Measurements from ENCODE around the gene CALML5. TPM values are rescaled to one million over a fixed set of nuclear protein-coding genes. Genes with fewer than 3 reads are reported as not detected.

Gene CALML5
- total and polyA plus RNA-seq, 9 of the 15 experiments (the other 6 are each of a cell fraction or from before 2014, with no cell fraction given), result not detected

GRCh38 chr10:5496261-5497250 is 2.8 kb downstream of the CALML5 start (continued):
- TF ChIP-seq HDAC2 (IDR thresholded peaks at IDR 0.05) (0 out of 2 replicates have a peak, but pooled peaks have one; percentile 36), RBM22 (IDR thresholded peaks at IDR 0.05; ENCODE audit: low read depth, low read length, poor library complexity, severe bottlenecking) (no peak), DIDO1 (tag; IDR thresholded peaks at IDR 0.05; ENCODE audit: low read depth) (no peak), CBX2 (IDR thresholded peaks at IDR 0.05; ENCODE audit: insufficient read depth, low read length, poor library complexity, severe bottlenecking) (no peak), NCOA2 (IDR thresholded peaks at IDR 0.05; ENCODE audit: partially characterized antibody in 2 of 2) (no peak), TCF3 (CRISPR knock-in tag; IDR thresholded peaks at IDR 0.05) (peak; percentile 49), ZBTB8A (IDR thresholded peaks at IDR 0.05; ENCODE audit: partially characterized antibody) (no peak), ZBTB17 (CRISPR knock-in tag; IDR thresholded peaks at IDR 0.05) (no peak), BCLAF1 (IDR thresholded peaks at IDR 0.05; ENCODE audit: borderline replicate concordance in 1 of 2, control insufficient read depth in 1 of 2, low read depth in 2 of 2, low read length in 1 of 2) (no peak), CBX8 (IDR thresholded peaks at IDR 0.05; ENCODE audit: borderline replicate concordance, extremely low read depth, low read depth, low read length, poor library complexity, severe bottlenecking) (no peak), LARP7 (IDR thresholded peaks at IDR 0.05) (no peak), NELFE (IDR thresholded peaks at IDR 0.05; ENCODE audit: insufficient read depth, insufficient read length) (no peak), PHF21A (IDR thresholded peaks at IDR 0.05; ENCODE audit: borderline replicate concordance, low read depth) (no peak), THAP12 (CRISPR knock-in tag; IDR thresholded peaks at IDR 0.05) (no peak), SRSF3 (IDR thresholded peaks at IDR 0.05; ENCODE audit: insufficient read depth, low read length) (no peak), THRAP3 (IDR thresholded peaks at IDR 0.05; ENCODE audit: borderline replicate concordance) (no peak), RBM14 (IDR thresholded peaks at IDR 0.05; ENCODE audit: borderline replicate concordance, insufficient read depth, low read depth, low read length) (no peak), KLF13 (tag; IDR thresholded peaks at IDR 0.05; ENCODE audit: borderline replicate concordance, low read depth) (no peak), ZNF655 (CRISPR knock-in tag; IDR thresholded peaks at IDR 0.05) (no peak)
